ENCODE results near the gene SALL4.
A peak's percentile ranks its signal among the peaks of the same experiment; 100 is the strongest.
"Not testable (repeated sequence)": the region's sequence is repeated elsewhere in the genome, so short reads cannot be mapped to it uniquely, and the experiment has no call there.

SALL4 gene

DNA sequence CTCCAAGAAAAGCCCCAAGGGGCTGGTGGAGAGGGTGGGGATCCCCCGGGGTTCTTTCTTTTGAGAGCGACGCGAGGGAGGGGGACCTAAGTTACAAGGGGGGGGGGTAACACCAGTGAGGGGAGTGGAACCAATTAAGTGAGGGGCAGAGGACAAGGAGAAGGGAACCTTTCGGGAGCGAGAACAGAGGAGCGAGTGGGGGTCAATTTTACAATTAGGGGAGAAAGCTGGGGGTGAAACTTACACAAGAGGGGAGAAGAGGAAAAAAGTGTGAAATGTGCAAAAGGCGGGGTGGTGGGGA is 548 bp downstream of the SALL4 start:
- DNase-seq (ENCODE audit: low spot score): no peak

DNA sequence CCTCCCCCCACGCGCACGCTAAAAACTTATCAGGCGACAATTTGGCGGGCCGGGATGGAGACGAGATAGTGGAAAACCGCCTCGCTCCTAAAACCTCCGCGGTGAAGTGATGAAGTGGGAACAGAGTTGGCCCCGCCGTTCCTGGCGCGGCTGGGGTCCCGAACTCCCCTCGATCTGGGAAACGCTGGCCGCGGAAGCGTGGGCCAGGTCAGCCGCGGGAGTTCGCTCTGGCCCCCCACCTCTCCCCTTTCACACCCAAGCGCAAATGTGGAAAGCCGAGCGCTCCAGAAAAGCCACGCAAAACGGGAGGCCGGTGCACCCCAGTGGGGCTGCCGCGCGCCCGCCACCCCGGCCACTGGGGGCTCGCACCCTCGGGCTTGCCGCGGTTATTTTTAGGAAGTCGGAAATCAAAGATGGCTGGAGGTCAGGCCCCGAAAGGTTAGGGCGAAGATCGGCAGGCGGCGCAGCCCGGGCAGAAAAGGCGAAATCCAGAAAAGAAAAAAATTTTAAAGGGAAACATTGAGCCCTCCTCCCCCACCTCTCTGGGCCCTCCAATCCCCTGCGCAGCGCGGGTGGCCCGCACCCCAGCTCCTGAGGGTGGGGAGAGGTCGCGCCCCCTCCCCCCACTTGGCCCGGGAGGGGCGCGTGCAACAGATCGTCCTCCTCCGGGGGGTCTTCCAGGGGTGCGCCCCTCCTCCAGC is 1.0 kb downstream of the SALL4 start:
- no peak for DNase-seq (ENCODE audit: low spot score)

DNA sequence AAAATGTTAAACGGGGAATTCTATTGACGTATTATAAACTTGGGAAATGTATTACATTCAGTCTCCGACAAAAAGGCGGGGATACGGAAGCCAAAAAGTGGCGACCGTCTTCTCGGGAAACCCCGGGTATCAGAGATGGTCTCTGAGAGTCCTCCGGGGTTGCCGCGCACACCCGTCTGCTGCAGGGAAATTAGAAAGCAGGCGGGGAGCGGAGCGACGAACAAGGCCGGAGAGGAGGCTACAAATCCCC is 1.5 kb downstream of the SALL4 start:
- no peak for DNase-seq (ENCODE audit: low spot score)

DNA sequence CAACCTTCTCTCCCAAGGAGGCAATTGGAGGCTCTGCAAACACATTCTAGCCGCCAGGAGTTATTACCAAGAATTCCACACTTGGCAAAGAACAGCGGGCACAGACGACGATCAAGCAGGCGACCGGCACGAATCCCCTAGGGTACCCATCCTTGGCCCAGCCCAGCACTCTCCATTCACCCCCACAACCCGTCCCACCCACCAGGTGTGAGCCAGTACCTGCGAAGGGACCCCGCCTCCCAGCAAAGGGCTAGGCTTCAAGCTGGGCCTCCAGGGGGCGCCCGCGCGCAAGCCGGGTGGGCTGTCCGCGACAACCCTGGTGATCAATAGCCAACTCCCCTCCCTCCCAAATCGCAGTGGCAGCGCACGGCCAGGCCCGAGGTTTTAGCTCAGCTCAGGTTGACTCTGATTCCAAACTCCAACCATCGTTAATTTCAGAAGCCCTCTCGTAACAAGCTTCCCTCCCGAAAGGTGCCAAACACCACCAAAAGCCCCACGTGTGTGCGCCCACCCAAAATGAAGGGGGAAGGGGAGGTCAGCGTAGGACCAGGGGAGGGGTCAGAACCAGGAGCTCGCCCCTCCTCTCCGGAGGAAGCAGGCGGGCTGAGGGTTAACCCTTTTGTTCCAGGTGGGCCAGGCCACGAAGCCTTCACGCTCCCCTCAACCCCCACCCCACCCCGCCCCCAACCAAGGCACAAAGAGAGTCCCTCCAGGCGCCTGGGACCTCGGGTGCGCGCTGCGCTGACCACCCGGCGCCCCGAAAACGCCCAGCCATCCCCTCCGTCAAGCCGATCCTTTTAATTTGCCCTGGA is 2.1 kb downstream of the SALL4 start:
- DNase-seq (ENCODE audit: low spot score): peak; percentile 61

DNA sequence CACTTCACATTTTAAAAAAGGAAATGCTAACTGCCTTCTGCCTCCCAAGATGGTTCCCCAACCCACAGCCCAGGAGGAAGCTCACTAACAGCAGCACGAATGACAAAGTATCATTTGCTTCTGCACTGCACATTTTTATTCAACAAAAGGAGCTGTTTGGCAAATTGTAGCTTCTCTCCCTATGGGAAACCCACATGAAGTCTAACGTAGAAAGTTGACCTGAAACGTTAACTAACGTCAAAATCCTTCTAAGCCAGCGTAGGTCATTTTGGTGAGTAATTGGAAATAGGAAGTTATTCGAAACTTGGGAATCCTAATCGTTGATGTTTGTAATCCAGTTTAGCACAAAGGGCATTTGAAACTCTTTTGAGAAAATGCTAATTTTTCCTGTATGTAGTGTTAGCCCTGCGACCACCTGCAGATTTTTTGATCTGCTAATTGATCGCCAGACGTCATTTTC is 2.9 kb downstream of the SALL4 start:
- no peak for DNase-seq (ENCODE audit: low spot score)

DNA sequence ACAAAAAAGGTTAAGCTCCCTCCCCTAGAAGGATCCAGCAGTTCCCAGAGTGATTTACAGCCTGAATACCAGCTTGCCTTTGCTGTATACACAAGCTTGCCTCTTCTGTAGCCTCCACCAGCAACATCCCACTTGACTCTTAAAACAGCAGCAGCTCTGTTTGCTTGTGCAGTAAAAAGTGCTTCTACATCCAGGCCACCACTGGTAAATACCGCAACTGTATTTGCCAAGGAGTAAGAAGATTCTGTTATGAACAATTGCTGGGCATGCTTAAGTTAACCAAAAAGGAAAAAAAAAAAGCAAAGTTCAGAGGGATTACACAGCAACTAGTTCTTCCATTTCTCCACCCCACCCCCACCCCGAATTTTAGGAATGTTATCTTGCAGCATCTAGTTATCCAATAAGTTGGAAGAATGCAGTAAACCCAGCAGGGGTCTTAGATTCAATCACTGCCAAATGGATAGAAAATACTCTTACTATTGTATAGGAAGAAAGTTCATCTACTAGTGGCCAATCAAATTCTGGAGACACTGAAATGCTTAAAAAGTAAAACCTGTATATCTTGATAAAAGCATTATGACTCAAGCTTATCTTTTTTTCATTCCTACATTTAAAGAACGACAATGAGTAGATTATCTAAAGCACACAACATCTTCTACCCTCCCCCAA is 4.8 kb downstream of the SALL4 start:
- DNase-seq (ENCODE audit: low spot score): no peak

DNA sequence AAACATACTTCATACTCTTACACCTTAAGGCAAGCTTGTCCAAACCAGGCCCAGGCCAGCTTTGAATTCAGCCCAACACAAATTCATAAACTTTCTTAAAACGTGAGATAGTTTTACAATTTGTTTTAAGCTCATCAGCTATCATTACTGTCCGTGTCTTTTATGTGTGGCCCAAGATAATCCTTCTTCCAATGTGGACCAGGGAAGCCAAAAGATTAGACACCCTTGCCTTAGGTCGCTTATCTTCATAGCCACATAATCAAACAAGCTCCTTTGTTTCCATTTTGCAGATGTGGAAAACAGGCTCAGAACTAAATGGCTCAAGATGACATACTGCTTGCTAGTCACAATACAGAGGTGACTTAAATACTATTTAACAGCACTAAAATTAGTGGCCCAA is 6.0 kb downstream of the SALL4 start:
- no peak for DNase-seq (ENCODE audit: low spot score)

DNA sequence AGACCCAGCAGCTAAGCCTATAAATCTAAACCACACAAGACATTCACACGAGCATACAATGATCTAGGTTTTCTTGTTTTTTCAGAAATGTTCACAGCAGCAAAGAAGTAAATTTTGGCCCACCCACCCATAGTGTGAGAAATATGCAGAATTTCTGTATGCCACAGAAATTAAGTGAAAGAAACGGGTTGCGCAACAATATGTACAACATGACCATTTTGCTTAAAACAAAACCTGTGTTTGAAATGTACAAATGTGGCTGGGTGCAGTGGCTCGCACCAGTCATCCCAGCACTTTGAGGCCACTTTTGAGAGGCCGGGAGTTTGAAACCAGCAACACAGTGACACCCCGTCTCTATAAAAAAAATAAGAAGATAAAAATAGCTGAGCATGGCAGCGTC is 9.4 kb downstream of the SALL4 start:
- no peak for DNase-seq (ENCODE audit: low spot score)

DNA sequence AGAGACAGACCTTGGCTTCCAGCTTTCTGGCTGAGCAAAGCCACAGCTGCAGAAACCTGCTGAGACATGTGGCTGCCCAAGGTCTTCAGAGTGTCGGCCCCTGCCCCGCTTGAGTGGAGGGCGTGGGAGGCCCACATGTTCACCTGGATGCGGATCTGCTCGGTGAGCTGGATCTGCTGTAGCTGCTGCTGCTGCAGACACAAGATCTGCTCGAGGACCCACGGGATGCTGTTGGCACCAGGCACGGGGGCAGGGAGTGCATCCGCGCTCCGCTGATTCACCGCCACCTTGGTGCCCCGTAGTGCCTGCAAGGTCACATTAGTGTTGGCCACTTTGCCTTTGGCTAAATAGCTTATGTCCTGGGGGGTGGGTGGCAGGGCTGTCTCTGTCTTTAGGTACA is 10.7 kb downstream of the SALL4 start:
- no peak for DNase-seq (ENCODE audit: low spot score)

DNA sequence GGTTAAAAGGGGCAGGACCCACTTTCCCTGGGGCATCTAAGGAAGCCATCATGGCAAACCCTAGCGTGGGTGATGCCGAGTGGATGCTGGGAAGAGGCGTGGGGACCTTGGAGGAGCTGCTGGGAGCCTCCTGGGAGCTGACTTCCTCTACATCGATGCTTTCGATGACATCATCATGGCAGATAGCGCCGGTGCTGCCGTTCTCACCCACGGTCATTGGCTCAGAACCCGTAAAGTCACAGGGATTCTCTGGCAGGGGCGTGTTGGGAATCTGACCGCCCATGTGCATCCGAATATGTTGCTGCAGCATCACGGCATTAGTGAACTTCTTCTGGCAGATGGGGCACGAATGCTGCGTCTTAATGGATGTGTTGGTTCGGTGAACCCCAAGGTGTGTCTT is 12.1 kb downstream of the SALL4 start:
- no peak for DNase-seq (ENCODE audit: low spot score)

DNA sequence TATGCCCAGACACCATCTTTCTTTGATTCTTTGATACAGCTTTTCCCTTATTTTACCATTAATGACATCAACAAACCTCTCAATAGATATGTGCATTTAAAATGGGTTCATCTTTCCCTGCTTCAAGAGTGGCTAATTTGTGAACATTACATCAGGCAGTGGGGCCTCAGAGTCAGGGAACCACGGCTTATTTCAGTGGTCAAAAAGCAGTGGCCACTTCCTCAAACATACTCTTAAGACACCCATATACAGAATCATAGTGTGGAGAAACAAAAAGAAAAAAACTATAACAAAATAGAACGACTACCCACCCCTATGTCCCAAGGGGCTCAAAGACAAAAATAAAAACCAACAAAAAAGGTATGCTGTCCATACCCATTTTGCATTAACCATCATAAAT is 12.9 kb downstream of the SALL4 start:
- no peak for DNase-seq (ENCODE audit: low spot score)

DNA sequence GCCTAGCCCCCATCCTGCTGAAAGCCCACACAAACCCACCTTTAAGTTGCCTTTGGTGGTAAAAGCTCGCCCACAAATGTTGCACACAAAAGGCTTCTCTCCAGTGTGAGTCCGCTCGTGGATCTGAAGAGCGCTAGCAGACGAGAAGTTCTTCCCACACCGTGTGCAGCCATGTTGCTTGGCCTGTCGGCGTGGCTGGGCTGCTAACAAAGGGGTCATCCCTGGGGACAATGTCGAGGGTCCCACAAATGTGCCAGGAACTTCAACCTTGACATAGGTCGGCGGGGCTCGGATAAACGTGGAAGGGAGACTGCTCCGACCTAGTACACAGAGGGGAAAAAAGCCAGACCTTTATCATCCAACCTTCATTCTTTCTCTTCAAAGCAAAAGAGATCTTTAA is 13.5 kb downstream of the SALL4 start:
- DNase-seq (ENCODE audit: low spot score): no peak

DNA sequence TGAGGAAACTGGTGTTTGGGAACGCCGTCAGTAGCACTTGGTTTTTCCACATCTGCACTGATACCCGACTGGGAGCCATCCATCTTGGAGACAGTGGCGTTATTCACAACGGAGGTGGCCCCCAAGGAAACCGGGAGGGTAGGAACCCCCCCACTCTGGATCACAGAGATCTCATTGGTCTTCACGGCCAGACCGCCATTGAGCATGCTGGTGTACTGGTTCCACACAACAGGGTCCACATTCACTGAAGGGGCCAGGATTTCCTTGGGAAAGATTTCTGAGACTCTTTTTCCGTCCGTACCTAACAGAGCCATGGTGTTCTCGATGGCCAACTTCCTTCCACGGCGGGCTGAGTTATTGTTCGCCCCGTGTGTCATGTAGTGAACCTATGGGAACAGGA is 18.0 kb downstream of the SALL4 start:
- no peak for DNase-seq (ENCODE audit: low spot score)

DNA sequence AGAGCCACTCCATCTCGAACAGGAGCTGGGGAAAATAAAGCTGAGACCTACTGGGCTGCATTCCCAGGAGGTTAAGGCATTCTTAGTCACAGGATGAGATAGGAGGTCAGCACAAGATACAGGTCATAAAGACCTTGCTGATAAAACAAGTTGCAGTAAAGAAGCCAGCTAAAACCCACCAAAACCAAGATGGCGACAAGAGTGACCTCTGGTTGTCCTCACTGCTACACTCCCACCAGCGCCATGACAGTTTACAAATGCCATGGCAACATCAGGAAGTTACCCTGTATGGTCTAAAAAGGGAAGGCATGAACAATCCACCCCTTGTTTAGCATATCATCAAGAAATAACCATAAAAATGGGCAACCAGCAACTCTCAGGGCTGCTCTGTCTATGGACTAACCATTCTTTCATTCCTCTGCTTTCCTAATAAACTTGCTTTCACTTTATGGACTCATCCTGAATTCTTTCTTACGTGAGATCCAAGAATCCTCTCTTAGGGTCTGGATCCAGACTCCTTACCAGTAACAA is 24.0 kb downstream of the SALL4 start:
- not testable (repeated sequence) for DNase-seq (ENCODE audit: low spot score)

DNA sequence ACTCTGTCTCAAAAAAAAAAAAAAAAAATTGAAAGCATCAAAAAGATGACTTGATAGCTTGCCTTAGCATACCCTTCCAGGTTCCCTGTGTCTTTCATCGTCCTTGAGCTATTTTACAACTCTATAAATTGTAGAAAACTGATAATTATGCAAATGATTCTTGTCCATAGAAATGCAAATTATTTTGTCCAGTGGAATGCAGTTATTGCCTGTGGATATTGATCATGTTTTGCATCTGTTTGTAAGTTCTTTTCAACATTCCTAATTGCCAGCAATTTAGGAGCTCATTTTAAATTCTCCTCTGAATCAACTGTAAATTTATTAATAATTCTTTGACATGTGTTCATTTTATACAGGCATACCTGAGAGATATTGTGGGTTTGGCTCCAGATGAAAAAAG is 27.1 kb downstream of the SALL4 start:
- DNase-seq (ENCODE audit: low spot score): no peak

DNA sequence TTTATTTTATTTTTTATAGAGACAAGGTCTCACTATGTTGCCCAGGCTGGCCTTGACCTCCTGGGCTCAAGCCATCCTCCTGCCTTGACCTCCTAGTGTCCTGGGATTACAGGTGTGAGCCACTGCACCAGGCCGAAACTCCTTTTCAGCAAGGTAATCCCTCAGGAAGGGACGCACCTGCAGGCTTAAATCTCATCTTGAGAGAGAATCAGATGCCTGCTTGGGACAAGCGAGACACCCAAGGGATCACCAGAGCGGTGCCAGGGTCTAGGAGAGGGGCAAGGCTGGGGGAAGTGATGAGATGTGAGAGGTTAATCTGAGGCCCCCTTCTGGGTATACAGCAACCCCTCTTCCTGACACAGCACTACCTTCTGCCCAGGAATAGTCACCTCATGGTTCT is 30.1 kb downstream of the SALL4 start:
- no peak for DNase-seq (ENCODE audit: low spot score)

DNA sequence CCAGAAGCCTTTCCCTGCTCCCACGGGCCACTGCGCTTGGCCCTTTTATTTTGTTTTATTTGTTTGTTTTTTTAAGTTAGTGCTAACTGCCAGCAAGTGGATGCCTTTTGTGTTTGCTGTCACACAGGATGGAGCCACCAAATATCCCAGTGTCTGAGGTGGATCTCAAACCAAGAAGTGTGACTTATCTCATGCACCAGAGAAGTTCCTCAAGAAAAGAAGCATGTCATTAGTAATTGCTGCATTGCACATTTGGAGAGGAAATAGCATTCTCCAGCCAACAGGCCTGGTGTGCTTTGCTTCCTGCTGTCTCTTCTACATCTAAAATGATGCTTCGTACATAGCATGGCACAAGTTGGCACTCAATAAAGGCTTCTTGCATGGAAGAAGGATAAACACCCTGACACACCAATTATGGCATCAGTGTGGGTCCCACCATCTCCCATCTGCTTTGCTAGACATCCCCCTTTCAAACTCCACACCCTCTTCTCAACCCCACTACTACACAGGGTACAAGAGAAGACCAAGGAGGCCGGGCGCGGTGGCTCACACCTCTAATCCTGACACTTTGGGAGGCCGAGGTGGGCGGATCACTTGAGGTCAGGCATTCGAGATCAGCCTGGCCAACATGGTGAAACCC is 32.2 kb downstream of the SALL4 start:
- DNase-seq (ENCODE audit: low spot score): no peak

DNA sequence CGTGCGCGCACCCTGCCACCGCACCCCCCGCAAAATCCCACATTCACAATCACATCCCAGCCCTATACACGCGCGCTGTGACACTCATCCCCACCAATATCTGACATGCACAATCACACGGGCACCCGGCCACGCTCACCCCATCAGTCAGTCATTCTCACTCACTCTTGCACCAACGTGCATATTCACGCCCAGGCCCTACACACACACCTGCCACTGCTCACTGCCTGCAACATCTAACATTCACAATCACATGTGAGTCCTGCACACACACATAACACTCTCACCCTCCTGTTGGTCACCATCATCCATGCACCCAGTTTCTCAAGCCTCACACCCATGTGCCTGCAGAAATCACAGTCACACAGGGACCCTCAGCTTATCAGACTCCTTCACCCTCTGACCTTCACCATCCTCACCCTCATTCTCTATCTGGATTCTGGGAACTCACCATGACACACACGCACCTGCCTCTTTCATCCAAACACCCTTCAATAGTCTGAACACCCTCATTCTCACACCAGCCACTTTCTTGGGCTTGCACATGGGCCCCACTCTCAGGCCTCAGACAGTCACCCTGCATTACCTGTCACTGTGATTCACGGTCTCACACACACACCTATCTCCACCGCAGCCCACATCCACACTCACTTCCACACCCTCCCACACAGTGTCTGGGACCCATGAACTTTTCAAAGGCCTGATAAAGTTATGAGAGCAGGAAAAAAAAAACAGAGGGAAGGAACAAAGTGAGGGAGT is 33.4 kb downstream of the SALL4 start:
- DNase-seq (ENCODE audit: low spot score): no peak

DNA sequence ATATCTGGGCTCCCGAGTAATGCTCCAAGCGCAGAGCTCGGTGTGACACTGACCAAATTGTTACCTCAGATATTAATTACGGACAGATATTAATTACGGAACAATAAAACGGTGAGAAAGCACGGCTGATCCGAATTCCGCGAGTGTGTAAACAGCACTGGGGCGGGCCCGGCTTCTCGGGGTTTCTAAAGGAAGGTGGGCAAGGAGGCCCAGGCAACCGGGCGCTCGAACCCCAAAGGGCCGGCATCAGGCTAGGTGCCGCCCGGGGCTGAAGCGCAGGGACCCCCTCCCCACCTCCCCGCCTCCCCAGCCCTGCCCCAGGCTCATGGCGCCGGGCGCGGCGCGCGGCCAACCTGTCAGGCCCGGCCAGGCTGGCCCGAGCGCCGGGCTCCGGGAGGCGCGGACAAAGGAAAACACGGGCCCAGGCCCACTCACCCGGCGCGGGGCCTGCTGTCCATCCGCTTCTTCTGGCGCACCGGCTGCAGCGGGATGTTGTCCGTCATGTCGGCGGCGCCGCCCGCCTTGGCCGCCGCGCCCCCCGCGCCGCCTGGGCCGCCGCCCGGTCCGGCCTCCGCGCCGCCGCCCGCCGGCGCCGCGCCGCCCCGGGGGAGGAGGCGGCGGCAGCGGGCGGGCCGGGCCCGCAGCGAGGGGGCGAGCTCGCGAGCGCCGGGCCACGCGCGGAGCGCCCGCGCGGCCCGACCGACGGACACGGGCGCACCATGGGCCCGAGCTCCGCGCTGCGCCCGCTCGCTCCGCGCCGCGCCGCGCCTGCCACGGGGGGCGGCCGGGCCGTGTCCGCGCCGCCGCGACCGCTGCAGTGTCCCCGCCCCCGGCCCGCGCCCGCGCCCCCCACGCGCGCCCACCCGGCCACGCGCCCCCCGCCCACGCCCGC is 34.2 kb downstream of the SALL4 start, which contains the start of gene ATP9A:
Gene ATP9A (minus strand): TSS at position 524 of the 892 bp plus-strand sequence. CDS start 21 bp downstream, at position 503.
- no peak for DNase-seq (ENCODE audit: low spot score)

DNA sequence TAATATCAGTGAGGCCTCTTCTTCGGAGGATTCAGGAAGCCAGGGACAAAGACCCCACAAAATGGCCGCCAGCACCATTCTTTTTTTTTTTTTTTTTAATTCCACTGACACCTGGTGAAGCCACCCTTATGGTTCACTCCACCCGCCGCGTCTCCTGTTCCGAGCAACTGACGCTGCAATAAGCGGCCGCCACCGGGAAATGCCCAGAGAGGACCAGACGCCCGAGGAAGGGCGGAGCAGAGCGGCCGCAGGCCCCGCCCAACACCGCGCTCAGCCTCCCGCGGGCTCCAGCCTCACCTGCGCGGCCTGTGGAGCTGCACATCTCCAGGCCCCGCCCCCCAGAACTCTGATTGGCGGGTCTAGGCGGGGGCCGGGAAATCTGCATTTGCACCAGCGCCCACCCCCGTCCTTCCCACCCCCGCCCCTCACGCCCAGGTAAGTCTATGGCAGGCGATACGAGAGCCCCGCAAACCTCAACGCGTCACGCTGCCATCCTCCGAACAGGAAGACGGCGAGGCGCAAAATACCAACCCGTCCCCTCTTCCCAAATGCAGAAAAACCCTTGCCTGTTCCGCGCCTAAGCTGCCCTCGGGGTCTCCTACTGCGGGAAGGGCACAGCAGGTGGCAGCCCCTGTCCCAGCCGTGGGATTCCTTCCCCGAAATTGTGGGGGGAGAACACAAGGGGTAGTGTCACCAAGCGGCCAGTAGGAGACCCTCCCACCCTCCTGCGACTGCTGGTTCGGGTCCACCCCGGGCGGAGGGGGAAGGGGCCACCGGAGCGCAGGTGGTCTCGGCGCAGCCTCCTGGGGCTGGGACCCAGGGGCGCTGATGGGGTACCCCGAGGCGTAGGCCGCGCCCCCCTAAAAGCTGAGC is 35.1 kb downstream of the SALL4 start:
- peak; percentile 92 for DNase-seq (ENCODE audit: low spot score)

All from LoVo (cell line).